CMK (cell line): Measurements from ENCODE around the gene KRTAP10-2.
"Not testable (repeated sequence)": the region's sequence is repeated elsewhere in the genome, so short reads cannot be mapped to it uniquely, and the experiment has no call there.

ENCODE experiments used
- DNase-seq: peaks from one replicate; pipeline ENCODE4 v3.0.0-alpha.2; 2010; ENCODE audit warnings: low read depth

KRTAP10-2 gene

DNA sequence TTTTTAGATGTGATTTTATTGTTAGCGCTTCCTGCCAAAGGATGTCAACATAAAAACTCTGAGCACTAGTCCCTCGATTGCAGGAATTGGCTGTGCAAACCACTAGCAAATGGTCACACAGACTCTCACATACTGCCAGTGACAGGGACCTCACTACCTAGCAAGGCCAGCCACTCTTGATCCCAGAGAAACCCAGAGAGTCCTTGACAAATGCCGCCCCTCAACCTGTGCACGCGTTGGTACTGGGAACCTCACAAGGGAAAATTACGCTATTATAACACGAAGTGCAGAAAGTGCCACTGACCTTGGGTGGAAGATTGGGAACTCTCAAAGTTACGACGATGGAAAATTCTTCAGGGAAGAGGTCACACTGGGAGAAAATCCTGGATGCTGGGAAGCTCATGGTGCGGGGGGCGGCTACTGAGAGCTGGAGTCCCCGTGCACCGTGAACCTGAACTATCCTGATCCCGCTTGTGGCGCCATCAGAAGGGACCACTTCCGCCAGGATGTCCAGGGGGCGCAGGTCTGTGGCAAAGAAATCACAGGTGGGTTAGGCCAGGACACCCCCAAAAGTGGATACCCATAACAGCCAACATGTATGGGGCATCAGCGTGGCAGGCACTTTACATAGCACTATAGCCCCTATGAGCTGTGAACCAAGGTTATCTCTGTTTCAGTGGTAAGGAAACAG, 16.3 kb upstream of the KRTAP10-2 start:
- no peak for DNase-seq

DNA sequence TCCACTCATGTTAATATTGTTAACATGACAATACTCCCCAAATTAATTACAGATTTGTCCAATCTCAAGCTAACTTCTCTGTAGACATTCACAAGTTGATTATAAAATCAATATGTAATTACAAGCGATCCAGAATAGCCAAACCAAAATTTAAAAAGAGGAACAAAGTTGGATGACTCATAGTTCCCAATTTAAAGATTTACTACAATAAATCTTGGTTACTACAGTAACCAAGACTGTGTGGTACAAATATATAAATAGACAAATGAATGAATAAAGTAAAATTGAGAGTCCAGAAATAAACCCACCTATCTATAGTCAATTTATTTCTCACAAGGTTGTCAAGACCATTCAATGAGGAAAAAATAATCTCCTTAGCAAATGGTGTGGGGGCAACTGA, 15.1 kb upstream of the KRTAP10-2 start:
- no peak for DNase-seq

DNA sequence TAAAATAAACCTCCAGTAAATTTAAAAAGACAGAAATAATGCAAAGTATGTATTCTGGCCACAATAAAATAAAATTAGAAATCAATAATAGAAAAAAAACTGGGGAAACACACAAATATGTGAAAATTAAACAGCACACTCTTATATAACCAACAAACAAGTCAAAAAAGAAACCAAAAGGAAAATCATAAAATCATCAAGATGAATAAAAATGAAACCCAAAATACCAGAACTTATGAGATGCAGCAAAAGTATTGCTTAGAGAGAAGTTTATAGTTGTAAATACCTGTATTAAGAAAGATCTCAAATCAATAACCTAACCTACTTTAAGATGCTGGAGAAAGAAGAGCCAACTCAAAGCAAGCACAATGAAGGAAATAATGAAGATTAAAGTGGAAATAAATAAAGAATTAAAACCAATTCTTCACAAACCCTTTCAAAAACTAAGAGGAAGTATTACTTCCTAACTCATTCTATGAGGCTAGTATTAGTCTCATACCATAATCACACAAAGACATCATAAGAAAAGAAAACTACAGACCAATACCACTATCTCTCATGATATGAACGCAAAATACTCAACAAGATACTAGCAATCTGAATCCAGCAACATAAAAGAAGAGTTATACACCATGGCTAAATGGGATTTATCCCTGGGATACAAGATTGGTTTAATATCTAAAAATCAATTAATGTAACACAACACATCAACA, 13.7 kb upstream of the KRTAP10-2 start:
- no peak for DNase-seq

DNA sequence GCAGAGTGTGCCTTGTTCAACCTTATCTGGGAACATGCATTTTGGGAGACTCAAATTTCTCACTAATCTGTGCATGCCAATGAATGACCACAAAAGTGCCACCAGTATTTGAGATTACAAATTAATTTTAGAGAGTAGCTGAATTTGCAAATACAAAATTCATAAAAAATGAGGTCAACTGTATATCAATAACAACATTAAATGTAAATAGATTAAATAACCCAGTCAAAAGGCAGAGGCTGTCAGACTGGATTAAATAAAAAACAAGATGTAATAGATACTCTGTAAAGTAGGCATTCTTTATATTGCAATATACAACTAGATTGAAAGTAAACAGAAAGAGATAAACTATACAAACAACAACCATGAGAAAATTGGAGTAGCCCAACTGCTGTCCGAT, 12.8 kb upstream of the KRTAP10-2 start:
- no peak for DNase-seq

DNA sequence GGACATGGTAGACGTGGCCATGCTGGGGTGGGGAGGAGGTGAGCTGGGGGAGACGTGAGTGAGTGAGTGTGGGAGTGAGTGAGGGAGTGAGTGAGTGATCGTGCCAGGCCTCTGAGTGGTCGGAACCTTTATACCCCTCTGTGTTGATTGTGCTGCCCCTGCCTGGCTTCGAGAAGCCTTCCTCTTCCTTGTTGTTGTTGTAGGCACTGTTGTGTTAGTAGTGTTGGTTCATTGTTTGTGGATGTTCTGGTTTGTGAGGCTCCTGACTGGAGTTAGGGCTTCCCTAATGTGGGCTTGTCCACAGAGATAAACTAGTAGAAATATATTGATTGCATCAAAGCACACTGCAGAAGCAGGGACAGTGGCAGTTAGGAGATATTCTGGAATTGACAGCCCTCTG, 7.4 kb upstream of the KRTAP10-2 start, which contains the start of gene KRTAP10-3:
KRTAP10-3 (minus strand) TSS at position 101 of the 400 bp plus-strand sequence; CDS start at position 21, 80 bp downstream.
- no peak for DNase-seq

DNA sequence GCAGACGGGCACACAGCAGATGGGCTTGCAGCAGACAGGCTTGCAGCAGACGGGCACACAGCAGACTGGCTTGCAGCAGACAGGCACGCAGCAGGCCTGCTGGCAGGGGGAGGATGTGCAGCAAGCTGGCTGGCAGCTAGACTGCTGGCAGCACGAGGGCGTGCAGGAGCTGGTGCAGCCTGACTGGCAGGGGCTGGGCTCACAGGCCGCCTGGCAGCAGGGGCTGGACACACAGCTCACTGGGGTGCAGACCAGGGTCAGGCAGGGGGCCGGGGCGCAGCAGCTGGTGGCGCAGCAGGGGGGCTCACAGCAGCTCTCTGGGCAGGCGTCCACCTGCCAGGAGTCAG, 7.0 kb upstream of the KRTAP10-2 start:
- not testable (repeated sequence) for DNase-seq

DNA sequence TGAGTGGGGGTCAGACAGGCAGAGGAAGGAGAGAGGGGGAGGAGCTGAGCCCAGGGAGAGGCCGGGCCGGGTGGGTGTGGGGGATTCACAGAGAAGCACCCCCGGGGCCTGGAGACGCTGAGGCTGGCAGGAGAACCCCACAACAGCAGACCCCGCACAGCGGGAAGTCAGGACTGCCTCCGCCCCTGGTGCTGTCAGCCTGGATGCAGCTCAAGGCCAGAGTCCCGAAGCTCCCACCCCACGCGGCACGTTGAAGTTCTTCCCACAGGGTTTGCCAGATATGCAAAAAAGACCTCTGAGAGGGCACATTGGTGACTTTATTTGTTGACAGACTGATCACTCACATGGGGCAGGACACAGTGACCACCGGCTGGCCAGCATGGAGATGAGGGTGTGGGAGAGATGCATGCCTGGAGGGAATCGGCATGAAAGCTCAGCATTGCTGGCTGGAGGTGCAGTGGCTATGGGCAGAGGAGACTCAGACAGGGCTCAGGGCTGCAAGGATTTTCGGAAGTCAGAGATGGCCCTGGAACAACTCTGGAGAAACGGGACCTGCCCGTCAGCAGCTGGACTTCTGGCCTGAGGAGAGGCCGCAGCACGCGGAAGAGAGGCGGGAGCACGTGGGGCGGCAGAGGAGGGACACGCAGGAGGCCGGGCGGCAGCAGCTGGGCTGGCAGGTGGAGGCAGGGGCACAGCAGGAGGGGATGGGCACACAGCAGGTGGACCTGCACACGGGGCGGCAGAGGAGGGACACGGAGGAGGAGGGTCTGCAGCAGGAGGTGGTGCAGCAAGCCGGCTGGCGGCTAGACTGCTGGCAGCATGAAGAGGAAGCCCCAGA, 6.4 kb upstream of the KRTAP10-2 start:
- no peak for DNase-seq

DNA sequence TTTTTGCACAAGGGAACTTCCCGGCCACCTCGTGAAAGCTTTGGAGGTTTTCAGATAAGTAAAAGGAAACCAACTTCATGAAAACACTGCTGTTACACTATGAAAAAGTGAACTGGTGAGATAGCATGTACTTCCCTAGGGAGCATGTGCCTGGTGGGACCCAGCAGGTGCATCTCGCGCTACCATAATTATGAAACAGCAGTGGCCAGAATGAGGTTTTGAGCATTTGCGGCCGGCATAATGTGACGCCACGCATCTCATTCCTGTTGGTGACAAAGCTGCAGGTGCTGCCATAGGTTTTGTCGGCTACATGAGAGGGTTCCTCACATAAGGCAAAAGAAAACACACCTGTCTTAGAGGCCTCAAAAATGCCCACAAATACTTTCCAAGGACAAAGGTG, 5.6 kb upstream of the KRTAP10-2 start:
- DNase-seq, result no peak

DNA sequence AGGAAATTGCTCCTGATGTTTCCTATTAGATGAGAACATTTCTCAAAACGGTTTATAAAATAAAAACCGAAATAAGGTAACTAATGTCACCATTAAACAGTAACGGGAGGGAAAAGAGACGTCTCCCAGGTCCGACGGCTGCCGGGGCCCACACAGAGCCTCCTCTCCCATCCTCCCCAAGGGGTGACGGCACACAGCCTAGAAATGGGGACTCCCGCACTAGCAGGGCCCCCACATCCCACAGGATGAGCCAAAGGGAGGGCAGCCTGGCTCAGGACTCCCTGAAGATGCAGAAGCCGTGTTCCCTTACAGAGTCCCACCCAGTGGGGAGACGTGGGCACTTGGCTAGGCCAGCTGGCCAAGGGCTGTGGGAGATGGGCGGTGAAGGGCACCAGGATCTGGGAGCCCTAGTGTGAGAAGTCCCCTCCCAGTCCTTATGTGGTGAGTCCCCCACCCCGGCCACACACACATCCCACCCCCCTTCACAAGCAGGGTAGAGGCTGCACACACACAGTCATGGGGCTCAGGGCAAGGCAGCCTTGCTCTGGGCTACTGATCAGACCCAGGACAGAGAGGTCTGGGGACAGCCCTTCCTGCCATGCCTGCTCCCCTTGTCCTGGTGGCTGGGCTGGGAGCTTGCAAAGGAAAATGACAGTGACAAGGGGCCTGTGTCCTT, 4.0 kb upstream of the KRTAP10-2 start:
- DNase-seq, result no peak

DNA sequence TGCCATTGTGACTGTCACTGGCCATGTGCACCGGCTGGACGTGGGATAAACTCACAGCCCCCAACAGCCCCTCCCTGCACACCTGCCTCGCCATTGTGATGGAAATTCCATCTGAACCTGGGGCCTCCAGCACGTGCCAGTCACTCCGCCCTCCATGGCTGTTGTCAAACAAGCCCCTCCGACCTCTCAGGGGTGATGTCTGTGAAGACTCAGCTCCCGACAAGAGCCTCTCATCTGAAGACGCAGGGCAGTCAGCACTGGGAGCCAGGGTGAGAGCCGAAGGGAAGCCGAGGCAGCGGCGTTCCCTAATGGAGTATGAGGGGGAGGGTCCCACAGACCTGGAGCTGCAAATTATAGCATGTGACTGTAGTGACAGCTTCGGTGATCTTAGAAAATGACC, 1.4 kb upstream of the KRTAP10-2 start:
- no peak for DNase-seq

DNA sequence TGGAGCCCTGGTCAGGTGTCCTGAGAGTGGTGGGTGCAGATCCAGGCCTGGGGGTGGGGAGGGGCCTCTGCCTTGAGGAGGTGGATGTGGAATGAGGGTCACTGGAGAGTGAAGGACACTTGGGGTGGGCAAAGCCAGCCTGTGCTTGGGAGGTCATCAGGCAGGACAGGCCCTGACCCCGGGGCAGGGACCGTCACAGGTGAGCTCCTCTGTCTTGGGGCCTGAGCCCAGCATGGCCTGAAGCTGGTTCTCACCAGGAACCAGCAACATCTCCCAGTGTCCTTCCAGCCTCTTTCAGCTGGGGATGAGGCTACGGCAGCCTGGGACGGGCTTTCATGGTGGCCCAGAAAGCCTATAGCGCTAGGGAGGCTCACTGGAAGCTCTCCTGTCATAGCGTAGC, 831 bp upstream of the KRTAP10-2 start:
- DNase-seq, result no peak

DNA sequence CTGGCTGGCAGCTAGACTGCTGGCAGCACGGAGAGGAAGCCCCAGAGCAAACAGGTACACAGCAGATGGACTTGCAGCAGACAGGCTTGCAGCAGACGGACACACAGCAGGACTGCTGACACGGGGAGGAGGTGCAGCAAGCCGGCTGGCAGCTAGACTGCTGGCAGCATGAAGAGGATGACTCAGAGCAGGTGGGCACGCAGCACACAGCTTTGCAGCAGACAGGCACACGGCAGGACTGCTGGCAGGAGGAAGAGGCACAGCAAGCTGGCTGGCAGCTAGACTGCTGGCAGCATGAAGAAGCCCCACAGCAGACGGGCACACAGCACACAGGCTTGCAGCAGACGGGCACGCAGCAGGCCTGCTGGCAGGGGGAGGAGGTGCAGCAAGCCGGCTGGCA, 498 bp downstream of the KRTAP10-2 start:
- DNase-seq, result no peak

DNA sequence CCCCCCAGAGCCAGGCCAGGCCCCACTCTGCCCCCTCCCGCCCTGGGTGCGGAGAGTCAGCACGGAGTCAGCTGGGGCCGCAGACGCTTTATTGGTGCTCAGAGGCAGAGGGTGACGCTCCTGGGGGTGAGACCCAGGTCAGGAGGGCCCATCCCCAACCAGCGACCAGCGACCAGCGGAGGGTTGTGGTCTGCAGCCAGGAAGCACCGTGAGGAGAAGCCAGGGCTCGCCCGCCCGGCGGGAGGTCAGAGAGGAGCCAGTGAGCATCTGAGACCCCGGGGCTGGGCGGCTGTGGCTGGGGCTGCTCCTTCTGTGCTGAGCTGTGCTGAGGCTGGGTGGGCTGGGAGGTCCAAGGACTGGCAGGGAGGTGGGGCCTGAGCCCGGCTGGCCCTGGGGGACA, 1.0 kb downstream of the KRTAP10-2 start:
- DNase-seq, result not testable (repeated sequence)

DNA sequence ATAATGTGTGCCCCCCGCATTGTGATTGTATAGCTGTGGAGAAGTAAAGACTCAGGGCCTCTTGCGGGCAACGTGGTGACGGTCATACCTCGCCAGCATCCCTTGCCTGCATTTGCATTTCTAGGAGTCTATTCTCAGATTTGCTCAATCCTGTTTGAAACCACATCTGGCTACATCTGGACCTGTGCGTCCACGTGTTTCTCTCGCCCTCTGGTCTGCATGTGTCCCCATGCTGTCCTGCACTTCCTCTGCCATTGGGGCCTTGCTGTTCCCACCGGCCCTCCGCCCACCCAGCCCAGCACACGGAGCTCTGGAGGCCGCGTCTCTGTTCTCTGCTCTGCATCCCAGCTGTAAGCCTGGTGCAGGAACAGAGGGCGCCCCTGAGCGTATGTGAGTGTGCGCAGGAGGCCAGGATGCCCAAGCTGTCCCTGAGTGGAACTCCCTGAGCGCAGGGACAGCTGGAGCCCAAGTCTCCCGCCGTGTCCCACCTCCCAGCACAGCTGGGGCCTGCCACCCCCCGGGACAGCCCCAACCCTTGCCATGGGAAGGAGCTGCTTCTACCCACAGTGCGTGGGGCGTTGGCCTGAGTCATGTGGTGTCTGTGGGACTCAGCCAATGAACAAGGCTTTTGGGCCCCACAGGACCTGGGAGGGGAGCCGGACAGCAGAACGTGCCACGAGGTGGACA, 1.6 kb downstream of the KRTAP10-2 start:
- DNase-seq, result no peak

DNA sequence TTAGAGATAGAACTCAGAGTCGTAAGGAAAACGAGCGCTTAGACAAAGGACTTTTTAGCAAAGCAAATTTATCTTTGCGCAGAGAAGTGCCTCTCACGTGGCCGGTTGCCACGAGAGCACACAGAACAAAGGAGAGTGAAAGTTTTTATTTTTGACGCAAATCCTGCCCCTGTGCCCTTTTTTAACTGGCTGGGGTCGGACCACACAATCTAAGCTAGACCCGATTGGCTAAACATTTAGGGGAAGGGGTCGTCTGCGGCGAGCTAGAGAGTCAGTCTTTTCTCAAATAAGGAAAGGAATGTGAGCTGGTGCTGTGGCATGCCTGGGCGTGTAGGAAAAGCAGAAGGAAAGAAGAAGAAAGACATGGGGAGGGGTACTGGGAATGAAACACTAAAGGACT, 2.4 kb downstream of the KRTAP10-2 start:
- DNase-seq, result no peak

DNA sequence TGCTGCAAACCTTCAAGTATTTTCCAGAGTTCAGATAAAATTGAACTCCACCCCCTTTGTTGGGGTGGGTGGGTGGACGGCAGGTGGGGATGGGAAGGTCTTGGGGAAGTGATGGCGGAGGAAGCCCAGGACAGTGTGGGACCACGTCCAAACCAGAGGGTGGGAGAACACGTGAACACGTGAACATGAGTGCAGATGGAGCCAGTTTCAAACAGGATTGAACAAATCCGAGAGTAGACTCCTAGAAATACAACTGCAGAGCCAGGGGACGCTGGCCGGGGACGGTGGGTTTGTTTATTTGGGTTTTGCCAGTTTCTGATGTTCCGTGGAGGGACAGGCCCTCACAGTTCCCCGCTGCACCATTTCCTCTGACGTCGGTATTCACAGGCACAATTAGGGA, 2.9 kb downstream of the KRTAP10-2 start:
- DNase-seq, result no peak

DNA sequence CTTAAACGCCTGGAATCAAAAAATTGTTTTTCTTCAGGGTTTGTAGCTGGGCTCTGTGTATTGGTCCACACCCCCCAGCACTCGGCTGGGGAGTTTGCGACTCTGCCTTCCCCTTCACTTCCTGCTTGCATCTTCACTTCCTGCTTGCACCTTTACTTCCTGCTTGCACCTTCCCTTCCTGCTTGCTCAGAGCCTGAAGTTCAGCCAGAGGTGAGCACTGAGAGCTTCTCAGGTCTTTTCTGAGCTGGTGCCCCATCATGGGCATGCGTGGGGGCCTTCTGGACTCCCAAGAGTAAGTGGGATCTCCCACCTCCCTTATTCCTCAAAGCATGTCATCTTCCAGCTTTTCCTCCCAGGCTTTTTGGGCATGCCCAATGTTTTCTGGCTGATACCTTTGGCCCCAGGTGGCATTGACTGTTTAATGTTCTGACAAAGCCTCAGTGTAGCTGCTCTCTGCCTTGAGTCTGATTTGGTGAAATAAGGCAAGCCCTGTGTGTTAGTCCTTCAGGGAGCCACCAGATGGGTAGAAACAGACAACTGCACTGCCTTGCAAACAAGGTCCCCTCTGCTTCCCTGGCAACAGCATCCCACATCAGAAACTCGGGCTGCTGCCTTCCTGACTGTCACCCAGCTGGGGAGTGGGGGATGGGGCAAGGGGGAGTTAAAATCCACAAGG, 3.5 kb downstream of the KRTAP10-2 start:
- DNase-seq, result no peak

DNA sequence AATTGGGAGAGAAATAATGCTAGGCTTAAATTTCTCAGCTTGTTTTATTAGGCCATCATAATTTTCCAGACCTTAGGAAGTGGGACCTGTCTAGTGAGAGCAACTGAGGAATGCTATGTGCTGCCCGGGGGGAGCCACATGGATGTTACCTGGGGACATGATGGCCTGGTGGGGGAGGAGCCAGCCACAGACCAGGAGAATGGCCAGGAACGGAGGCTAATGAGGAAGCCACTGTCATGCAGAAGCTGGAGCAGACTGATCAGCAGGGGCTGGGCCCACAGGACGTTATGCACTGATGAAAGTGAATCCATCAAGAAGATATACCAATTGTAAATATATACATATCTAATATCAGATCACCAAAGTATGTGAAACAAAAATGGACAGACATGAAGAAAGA, 6.7 kb downstream of the KRTAP10-2 start:
- DNase-seq, result no peak

DNA sequence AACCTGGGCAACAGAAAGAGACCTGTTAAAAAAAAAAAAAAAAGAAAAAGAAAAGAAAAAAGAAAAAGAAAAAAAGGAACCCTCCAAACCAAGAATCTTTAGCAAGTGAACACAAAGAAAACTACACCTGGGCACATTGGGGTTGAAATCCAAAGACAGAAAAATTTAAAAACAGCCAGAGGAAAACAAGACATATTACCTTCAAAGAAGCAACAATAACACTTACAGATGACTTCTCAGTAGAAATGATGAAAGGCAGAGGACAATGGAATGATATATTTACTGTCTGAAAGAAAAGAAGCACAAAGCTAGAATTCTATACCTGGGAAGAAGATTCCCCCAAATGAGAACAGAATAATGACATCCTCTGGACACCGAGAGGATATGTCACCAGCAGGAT, 8.6 kb downstream of the KRTAP10-2 start:
- no peak for DNase-seq

DNA sequence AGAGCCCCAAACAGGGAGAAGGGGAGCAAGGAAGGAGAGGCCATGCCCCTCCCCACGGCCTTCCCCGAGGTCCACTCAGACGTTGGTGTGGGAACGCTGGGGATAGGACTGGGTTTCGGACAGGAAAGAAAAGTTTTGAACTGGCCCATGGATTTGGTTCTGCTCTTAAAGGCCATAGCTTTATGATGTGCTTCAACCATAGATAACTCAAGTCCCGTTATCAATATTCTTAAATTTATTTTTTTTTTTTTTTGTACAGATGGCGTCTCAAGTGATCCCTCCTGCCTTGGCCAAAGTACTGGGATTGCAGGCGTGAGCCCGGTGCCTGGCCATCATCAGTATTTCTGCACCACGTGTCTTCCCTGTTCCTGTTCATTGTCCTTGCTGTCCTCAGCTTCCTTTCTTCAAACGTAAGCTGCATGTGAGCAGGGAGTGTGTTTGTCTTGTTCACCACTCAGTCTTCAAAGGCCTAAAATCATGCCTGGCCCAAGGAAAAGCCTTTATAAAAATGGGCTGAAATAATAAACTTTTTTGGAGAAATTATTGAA, 10.5 kb downstream of the KRTAP10-2 start:
- no peak for DNase-seq
